Measurements from ENCODE around the gene PVALB.

The PVALB gene

DNA sequence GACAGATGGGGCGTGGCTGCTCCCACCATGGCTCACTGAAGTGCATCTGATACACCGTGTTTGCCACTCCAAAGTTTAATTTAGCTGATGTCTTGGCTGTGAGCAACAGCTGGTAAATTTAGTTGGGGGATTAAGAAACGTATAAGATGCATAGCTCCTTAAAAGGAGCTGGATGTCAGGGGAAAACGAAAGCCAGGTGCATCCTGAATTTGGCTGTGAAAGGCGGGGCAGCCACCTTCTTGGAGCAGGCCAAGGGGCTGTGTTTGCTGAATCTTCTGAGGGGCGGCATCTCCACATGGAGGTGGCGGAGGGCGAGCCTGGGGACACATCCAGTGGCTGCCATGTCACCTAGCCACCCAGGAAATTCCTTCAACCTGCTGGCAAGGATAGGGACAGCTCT lies 23.3 kb upstream of the PVALB start:
- no peak for DNase-seq

DNA sequence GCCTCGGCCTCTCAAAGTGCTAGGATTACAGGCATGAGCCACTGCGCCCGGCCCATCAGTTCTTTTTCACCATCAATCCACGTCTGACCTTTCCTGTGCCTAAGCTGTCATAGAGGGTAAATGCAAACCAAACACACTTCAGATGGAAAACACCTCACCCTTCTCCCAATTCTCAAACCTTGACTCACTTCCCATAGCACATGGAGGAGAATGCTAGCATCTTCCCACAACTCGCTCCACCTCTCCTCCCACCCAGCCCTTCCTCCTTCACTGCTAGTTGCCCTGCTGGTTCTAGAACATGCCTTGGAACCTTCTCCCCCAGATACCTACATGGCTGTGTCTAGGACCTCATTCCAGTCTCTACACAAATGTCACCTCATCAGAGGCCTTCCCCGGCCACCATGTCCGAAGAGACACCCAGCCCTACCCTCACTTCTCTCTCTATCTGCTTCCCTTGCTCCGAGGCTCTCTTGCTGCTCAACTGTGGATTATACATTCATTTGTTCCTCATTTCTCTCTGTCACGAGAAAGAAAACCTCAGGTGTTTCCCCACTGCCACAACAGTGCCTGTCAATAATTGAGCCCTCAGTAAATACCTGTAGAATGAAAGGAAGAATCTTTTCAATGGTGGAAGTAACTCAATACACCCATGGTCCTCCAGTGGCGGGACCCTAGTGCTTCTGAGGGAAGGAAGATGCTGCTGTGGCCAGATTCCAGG lies 22.7 kb upstream of the PVALB start:
- DNase-seq = no peak

DNA sequence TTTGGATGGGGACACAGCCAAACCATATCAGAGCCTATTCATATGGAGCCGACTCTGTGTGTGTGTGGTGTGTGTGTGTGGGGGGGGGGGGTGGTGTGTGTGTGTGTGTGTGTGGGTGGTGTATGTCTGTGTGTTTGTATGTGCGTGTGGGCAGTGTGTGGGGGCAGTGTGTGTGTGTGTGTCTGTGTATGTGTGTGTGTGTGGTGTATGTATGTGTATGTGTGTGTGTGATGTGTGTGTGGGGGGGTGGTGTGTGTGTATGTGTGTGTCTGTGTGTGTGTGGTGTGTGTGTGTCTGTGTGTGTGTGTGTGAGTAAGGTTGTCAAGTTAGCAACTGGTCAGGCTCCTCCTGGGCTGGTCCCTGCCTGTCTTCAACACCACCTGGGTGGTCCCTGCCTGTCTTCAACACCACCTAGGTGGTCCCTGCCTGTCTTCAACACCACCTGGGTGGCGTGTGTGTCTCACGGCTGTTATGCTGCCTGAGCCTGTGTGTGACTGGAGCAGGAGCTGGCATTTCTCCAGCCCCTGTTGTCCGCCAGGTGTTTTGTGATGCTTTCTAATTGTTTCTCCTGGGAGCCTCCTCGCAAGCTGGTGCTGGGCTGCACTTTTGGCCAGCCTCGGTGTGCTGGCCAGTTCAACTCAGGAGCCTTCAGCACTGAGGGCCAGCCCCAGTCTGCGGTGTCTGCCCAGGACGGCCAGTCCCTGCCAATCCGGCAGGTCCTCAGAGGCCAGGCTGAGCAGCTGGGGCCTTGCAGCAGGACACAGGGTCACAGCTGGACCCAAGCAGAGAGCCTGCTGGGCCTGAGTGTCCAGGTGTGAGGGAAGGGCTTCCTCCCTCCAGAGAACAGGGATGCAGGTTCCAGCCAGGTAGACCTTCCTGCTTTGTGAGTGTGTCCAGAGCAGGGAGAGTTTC lies 21.5 kb upstream of the PVALB start:
- no peak for DNase-seq

DNA sequence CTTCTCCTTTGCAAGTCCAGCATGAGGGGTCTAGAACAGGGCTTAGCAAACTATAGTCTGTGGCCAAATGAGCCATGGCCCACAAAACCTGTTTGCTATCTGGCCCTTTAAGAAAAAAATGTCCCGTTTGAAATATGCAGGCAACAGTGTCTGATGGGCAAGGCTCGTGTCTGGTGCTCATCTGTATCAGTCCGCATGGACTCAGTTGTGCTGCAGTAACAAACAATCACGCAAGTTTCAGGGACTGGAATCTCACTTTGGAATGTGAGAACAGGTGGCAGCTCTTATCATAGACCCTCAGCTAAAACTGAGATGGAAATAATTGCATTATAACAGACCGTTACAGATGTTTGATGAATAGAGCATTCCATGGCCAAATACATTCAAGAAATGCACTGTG lies 19.1 kb upstream of the PVALB start:
- no peak for DNase-seq

DNA sequence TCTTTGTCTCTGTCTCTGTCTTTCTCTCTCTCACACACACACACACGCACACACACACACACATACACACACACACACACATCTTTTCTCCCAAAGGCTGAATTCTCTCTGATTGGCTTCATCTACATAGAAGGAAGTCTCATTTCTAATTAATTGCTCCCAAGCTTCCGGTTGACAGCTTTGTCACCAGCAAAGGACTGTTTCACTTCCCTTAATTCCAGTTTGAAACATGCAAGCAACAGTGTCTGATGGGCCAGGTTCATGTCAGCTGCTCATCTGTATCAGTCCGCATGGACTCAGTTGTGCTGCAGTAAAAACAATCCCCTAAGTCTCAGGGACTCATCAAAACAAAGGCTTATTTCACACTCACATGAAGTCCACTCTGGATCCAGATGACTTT lies 16.2 kb upstream of the PVALB start:
- DNase-seq = no peak

DNA sequence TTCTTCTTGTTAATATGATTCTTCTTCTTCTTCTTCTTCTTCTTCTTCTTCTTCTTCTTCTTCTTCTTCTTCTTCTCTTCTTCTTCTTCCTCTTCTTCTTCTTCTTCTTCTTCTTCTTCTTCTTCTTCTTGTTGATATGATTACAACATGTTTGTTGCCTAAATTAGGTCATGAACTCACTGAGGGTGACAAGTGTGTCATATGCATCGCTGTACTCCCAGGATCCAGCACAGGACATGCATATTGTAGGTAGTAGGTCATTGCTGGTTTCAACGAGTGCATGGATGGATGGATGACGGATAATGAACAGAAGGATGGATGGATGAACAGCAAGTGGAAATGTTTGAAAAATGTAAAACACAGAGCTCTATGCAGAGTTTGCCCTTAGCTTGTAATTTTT lies 14.9 kb upstream of the PVALB start:
- DNase-seq = no peak

DNA sequence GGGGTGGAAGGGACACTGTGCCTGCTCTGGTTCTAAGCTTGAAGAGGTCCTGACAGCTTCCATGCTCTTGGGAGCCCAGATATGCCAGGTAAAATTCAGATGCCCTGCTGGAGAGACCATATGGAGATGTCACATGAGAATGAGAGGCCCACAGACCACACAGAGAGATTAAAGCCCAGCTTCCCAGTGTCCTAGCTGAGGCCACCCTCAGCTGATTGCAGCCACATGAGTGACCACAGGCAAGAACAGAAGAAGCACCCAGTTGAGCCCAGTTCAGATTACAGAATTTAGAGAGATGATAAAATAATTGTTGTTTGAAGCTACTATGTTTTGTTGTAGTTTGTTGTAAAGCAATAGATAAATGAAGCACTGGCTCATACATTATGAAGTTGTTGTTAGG lies 14.4 kb upstream of the PVALB start:
- no peak for DNase-seq

DNA sequence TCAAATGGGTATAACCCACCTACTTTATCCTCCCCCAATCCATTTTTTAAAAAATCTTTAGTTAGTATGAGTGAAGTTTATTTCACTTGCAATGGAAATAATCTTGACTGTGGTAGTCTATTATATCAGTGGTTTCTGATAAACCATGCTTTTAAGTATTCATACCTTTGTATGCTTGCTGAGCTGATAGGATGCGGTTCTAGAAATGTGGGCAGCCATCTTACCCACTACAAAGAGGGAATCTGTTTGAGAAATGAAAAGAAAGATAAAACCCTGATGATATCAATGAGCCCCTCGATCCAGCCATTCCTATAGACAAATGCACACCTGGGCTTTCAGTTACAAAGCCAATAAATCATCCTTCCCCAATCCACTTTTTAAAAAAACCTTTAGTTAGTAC lies 13.8 kb upstream of the PVALB start:
- no peak for DNase-seq

DNA sequence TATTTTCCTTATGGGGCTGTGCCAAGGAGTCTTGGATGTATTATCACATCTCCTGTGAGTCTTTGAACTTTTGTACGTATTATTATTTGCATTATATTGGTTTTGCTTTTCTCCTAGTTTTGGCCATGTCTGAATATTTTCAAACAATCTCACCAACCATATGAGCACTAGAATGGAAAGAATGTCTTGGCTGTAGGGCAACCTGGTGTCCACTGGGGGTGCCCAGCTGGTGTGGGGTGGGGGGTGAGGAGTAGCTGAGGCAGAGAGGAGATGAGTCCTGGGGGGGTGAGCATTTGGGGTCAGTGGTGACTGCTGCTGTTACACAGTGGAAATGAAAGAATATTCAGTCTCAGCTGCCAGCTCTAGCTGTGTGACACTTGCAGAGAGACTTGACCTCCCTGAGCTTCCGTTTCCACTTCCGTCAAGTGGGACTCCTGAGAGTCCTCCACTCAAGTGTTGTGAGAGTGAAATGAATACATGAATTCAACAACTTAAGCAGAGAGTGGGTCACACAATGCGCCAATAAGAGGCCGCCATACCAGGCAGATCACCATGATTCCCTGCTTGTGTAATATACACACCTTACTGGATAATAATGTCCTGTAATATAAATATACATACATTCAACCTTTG lies 12.7 kb upstream of the PVALB start:
- DNase-seq = peak; percentile 1

DNA sequence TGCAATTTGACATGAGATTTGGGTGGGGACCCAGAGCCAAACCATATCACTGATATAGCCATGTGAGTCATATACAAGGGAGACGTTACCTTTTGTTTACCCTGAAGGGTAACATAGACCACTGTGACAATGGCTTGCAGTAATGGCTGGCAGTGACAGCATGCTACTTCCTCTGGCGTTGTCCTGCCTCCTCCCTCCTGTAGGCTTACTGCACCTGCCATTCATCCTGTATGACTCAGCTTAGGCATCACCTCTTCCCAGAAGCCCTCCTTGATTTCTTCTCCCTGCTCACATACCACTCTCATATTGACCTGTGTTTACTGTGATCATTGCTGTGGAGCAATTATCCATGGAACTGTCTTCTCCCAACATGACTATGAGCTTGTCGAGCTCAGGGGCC lies 12.0 kb upstream of the PVALB start:
- peak; percentile 0 for DNase-seq

DNA sequence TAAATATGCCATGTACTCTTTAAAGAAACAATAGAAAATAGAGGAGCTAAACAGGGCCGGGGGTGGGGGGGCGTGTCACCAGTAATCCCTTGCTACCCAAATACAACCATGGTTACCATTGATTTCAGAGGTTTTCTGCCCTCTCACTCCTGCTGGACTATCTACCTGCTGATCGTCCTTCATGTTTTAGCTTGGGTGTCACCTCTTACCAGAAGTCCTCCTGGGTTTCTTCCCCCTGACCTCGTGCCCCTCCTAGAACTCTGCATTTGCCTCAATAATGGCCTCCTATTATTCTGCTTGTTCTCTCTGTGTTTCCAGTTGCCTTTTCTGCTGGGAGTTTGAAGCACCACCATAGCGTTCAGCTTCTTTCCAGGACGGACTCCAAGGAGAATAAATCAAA lies 9.4 kb upstream of the PVALB start:
- DNase-seq = no peak

DNA sequence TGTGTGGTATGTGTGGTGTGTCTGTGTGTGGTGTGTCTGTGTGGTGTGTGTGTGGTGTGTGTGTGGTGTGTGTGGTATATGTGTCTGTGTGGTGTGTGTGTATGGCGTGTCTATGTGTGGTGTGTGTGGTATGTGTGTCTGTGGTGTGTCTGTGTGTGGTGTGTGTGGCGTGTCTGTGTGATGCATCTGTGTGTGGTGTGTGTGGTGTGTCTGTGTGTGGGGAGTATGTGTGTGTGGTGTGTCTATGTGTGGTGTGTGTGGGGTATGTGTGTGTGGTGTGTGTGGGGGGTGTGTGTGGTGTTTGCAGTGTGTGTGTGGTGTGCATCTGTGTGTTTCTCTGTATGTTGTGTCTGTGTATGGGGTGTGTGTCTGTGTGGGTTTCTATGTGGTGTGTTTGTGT lies 7.8 kb upstream of the PVALB start:
- no peak for DNase-seq

DNA sequence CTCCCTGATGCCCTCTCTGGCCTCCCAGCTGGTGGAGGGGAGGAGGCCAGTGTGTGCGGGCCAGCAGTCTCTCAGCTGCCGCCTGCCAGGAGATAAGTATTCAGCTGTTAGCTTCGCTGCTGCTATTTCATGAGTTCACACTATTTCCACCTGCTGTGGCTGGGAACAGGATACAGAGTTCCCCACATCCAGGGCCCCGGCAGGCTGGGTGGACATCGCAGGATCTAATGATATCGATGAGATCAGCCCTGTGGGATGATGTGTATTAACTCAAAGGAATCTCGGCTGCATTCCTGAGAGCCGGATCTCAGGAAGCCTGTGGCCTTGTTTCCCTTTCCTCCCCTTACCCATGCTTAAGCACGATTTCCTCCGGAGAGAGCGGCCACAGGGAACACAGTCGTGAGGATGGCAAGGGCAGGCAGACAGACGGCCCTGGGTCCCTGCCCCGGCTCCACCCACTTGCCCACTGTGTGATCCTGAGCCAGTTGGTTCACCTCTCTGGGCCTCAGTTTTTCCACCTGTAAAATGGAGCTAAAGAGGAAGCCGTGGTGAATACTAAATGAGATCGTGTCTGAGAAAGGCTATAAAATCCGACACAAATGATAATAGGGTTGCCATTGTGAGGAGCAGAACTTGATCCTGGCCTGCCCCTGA lies 6.5 kb upstream of the PVALB start:
- no peak for DNase-seq

DNA sequence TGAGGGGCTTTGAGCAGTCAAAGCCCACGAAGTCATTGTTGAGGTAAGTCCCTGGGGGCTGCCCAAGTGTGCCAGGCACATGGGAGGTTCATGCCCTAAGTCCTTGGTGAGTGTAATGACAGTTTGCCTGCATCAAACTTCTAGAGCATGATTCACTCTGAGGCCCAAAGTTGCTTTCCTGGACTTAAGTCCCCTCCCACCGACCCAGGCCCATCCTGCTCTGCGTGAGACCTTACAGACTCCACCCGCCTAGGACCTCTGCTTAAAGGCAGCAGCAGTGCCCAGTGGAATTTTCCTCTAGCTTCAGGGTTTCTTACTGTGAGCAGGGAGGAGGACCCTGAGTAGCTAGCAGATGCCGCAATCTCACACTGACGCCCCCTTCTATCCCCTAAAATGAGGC lies 5.7 kb upstream of the PVALB start:
- no peak for DNase-seq

DNA sequence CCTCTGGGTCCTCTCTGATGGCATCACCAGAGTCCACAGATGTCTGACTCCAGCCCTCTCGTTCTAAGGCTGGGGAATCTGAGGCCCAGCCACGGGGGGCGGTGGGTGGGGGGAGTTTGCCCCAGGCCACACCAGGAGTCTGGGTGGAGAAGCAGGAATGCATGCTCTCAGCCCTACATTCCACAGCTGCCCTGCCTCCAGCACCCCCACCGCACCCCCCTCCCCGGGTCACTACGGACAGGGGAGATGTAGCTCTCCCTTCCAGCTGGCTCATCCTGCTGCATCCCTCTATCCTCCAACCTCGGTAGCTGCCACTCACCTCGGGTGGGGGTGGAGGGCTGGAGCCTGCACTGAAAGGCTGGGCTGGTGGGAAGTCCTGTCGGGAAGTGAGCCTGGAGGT lies 2.3 kb upstream of the PVALB start:
- no peak for DNase-seq

DNA sequence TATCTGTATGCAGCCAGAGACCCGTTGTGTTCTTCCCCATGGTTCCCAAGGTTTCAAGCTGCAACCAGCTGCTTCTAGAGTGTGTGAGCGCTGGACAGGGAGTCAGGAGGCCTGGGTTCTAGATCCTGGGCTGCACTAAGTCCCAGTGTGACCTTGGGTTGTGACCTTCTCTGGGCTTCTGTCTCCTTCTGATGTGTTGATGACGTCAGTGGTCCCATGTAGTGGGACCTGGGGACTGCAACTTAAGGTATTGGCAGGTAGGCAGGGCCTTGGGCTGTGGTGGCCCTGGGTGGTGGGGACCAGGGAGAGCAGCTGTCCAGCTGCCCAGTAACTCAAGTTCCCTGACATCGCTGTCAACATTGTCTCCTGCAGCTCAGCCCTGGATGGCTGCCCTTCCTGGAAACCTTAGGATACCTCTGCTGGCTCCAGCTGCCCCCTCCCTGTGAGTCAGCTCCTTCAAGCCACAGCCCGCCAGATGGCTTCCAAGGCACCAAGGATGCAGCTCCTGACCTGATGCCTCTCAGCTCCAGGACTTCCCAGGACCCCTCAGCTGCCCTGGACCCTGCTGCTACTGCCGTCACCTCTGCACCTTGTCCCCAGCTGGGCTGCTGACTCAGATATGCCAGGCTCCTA lies 1.3 kb upstream of the PVALB start:
- no peak for DNase-seq

DNA sequence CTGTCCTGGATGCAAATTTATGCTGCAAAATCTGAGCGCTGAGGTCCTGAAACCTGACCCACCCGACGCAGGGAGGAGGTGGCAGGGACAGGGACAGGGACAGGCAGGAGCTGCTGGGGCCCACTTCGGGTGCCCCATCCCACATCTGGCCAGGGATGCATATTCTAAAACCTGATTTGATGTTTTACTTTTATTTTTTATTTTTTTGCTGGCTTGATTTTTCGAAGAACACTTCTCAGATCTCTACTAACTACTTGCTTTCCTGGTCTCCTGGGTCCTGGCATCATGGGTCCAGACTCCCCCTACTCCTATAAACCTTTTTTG lies 652 bp upstream of the PVALB start:
- no peak for DNase-seq

DNA sequence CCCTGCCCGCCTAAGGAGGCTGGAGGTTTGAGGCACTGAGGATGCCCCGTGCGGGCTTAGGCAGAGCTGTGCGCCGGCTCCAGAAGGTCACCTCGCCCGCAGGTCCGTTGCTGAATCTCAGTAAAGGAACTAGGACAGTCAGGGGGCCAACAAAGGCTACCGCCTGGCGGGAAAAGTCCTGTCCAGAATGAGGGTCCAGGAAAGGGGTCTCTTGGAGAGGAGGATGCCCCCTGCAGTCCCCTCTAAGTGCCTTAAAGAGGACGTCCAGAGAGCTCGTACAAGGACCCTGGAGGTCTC lies 548 bp downstream of the PVALB start:
- no peak for DNase-seq

DNA sequence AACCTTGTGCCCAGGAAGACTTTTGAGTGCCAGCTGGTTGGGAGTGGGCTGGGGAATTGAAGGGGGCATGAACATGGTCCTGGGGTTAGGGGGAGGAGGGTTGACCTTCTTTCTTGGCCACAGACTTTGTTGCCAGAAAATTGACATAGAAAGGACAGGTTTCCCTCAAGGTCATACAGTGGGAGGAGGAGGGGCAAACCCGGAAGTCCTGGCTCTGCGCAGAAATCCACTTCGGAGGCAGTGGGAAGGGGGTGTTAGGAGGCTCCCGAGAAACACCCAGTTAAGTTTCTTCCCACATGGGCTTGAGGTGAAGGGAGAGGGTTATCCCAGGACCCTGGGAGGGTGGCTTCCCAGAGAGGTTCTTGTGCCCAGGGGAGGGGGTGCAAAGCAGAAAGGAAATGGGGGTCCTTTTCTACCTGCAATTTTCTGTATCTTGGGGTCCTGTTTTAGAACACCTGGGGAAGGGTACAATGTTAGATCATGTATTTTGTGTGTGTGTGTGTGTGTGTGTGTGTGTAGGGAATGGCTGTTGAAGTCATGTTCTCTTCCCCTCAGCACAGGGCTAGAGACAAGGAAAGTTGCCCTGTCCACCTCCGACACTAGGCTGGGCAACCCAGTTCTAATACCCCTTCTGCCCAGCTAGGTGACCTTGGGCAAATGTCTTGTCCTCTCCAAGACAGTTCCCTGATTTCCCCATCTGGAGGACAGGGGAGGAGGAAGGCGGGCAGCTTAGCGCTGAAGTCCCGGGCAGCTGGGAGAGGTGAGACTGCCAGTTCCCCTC lies 1.1 kb downstream of the PVALB start:
- no peak for DNase-seq

DNA sequence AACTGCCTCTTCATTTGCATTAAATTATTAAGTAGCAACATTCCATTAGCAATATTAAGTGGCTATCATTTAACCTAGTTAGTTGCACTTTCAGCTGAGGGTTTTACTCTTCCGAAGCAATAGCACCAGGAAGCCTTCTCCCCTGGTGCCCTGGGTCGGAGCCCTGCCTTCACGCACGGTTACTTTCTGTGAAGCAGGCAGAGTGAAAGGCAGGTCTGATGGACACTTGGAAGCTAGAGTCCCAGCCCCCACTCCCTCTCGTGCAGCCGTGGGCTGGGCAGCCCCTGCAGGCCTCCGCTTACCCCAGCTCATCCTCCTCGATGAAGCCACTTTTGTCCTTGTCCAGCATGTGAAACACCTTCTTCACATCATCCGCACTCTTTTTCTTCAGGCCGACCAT lies 2.0 kb downstream of the PVALB start:
- no peak for DNase-seq

DNA sequence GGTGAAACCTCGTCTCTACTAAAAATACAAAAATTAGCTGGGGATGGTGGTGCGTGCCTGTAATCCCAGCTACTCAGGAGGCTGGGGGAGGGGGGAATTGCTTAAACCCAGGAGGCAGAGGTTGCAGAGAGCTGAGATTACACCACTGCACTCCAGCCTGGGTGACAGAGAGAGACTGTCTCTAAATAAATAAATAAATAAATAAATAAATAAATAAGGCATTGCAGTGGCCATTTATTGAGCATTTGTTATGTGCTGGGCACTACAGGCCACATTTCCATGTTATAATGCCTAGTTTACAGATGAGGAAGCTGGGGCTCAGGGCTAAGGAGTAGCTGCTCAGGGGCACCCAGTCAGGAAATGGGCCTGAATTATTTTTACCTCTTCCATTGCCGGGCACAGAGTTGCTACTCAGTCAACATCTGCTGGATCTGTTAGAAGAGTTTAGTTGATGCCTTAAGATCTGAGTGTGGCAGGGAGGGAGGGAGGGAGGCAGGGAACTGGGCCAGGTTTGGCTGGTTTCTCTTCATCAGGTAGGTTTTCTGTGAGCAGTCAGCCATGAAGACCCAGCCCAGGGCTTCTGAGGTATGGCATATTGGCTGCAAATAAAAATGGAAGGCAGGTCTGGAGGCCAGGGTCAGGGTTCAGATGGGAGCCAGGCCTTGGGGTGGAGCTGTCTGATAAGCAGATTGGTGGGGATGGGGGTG lies 5.6 kb downstream of the PVALB start:
- no peak for DNase-seq

DNA sequence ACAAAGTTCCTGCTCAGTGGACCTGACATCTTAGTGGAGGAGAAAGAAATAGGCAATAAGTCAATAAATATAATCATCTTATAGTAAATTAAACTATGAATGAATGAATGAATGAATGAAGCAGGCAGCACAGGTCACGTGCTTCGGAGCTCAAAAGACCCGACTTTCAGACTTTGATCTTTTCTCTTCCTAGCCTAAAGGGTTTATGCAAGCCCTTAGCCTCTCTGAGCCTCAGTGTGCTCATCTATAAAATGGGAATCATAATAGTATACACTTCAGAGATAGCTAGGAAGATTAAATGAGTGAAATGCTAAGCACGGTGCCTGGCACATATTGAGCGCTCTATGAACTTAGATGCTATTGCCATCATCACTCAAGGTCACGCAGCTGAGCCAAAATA lies 7.5 kb downstream of the PVALB start:
- no peak for DNase-seq
